Measurements from ENCODE around the gene ZNF750.

DNA sequence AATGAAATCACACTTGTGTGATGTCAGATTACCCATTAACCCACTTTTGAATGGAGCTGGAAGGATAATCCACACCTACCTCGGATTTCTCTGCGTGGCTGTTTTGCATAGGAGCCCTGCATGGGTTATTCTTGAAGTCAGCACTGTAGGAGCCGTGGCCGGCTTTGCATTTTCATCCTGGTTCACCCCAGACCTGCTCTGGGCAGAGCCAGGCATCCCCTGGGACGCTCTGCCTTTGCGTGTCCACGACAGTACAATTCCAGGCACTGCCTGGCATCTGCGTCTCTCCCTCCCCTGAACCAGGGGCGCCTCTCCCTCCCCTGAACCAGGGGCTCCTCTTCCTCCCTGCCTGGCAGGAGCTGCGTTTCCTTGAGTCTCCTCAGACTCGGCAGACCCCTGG is 29.7 kb upstream of the ZNF750 start:
- TF ChIP-seq, protein P1, sequence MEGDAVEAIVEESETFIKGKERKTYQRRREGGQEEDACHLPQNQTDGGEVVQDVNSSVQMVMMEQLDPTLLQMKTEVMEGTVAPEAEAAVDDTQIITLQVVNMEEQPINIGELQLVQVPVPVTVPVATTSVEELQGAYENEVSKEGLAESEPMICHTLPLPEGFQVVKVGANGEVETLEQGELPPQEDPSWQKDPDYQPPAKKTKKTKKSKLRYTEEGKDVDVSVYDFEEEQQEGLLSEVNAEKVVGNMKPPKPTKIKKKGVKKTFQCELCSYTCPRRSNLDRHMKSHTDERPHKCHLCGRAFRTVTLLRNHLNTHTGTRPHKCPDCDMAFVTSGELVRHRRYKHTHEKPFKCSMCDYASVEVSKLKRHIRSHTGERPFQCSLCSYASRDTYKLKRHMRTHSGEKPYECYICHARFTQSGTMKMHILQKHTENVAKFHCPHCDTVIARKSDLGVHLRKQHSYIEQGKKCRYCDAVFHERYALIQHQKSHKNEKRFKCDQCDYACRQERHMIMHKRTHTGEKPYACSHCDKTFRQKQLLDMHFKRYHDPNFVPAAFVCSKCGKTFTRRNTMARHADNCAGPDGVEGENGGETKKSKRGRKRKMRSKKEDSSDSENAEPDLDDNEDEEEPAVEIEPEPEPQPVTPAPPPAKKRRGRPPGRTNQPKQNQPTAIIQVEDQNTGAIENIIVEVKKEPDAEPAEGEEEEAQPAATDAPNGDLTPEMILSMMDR (conservative IDR thresholded peaks at IDR 0.05; ENCODE audit: low read depth, low read length): no peak
- TF ChIP-seq EZH2 (IDR thresholded peaks at IDR 0.05; ENCODE audit: borderline replicate concordance, low read depth, low read length, poor library complexity, severe bottlenecking): no peak
